Fibroblast of lung (primary cell): Measurements from ENCODE around the gene UPF1. TPM values are rescaled to one million over a fixed set of nuclear protein-coding genes. Genes with fewer than 3 reads are reported as not detected.

Experiments
- DNase-seq, 2 donors: peaks; one replicate each; pipeline versions ENCODE4 v3.0.0 to v3.0.0-alpha.2; 2010; ENCODE audit warnings: low read depth in 2 of 2
- H2AFZ ChIP-seq: 2 replicates; pipeline ENCODE4 v1.5.1; 2012; ENCODE audit warnings: low read length, control low read depth, inconsistent platforms
- H3K27ac ChIP-seq: 2 replicates; pipeline ENCODE4 v1.5.1; 2011; ENCODE audit warnings: low read length, control low read depth; ENCODE audit not compliant: insufficient read depth
- H3K27me3 ChIP-seq: 2 replicates; pipeline ENCODE4 v1.5.1; 2011; ENCODE audit warnings: mild to moderate bottlenecking, low read length; ENCODE audit not compliant: control insufficient read depth, insufficient read depth
- H3K36me3 ChIP-seq: 2 replicates; pipeline ENCODE4 v1.5.1; 2011; ENCODE audit warnings: low read length; ENCODE audit not compliant: control insufficient read depth, insufficient read depth
- H3K4me1 ChIP-seq: 2 replicates; pipeline ENCODE4 v1.5.1; 2011; ENCODE audit warnings: low read length; ENCODE audit not compliant: control insufficient read depth, insufficient read depth; ENCODE audit errors: extremely low read depth
- H3K4me2 ChIP-seq: 2 replicates; pipeline ENCODE4 v1.5.1; 2011; ENCODE audit warnings: low read length, control low read depth; ENCODE audit not compliant: insufficient read depth; ENCODE audit errors: extremely low read depth
- H3K4me3 ChIP-seq, 4 experiments: fragments of 200-600 bp in 1 of 4; sonication (generic) in 1 of 4; replicated peaks in 1 of 4; 2 replicates each; pipeline ENCODE4 v1.5.1; 2011 to 2016; ENCODE audit warnings: low read length in 4 of 4, low read depth in 3 of 4, mild to moderate bottlenecking in 3 of 4, control low read depth in 2 of 4, inconsistent platforms in 1 of 4, mixed read lengths in 1 of 4; ENCODE audit not compliant: insufficient read depth in 1 of 4; ENCODE audit errors: control extremely low read depth in 1 of 4
- H3K79me2 ChIP-seq: 2 replicates; pipeline ENCODE4 v1.5.1; 2012; ENCODE audit warnings: mild to moderate bottlenecking, low read length, inconsistent platforms; ENCODE audit not compliant: control insufficient read depth, insufficient read depth
- H3K9ac ChIP-seq: 2 replicates; pipeline ENCODE4 v1.5.1; 2011; ENCODE audit warnings: mild to moderate bottlenecking, low read length, control low read depth; ENCODE audit not compliant: insufficient read depth
- H3K9me3 ChIP-seq: 2 replicates; pipeline ENCODE4 v1.5.1; 2012; ENCODE audit warnings: low read depth, low read length; ENCODE audit not compliant: control insufficient read depth, insufficient read depth
- H4K20me1 ChIP-seq: 2 replicates; pipeline ENCODE4 v1.5.1; 2011; ENCODE audit warnings: low read length; ENCODE audit not compliant: control insufficient read depth, insufficient read depth; ENCODE audit errors: extremely low read depth
- CTCF ChIP-seq, 2 donors: IDR thresholded peaks in 1 of 2; conservative IDR thresholded peaks in 1 of 2; 1 replicate in 1 of 2; 2 replicates in 1 of 2; pipeline ENCODE4 v1.5.1; 2011 to 2012; ENCODE audit warnings: low read length in 2 of 2, control low read depth in 1 of 2, inconsistent platforms in 1 of 2, low read depth in 1 of 2, mild to moderate bottlenecking in 1 of 2
- EZH2 ChIP-seq: IDR thresholded peaks from 2 replicates; pipeline ENCODE4 v1.5.1; 2012; ENCODE audit warnings: low read length, control low read depth, mild to moderate bottlenecking; ENCODE audit errors: missing control alignments
- polyA plus RNA-seq, 2 donors: library from polyadenylated mRNA; depleted of rRNA in 1 of 2; stranded (reverse) in 1 of 2; unstranded in 1 of 2; fragments of >200 nt; gene quantifications; 2 replicates each; pipeline ENCODE4 v1.2.1, GENCODE V29; 2011 to 2012; ENCODE audit warnings: missing spikeins in 1 of 2
- total RNA-seq: library from RNA; depleted of rRNA; stranded (reverse); fragments of >200 nt; gene quantifications from 2 replicates; pipeline ENCODE4 v1.2.1, GENCODE V29; 2014

The UPF1 gene
- total and polyA plus RNA-seq, 2 donors (not counting 1 experiment from before 2014, with no cell fraction given): 20.5 to 57.1 TPM

DNA sequence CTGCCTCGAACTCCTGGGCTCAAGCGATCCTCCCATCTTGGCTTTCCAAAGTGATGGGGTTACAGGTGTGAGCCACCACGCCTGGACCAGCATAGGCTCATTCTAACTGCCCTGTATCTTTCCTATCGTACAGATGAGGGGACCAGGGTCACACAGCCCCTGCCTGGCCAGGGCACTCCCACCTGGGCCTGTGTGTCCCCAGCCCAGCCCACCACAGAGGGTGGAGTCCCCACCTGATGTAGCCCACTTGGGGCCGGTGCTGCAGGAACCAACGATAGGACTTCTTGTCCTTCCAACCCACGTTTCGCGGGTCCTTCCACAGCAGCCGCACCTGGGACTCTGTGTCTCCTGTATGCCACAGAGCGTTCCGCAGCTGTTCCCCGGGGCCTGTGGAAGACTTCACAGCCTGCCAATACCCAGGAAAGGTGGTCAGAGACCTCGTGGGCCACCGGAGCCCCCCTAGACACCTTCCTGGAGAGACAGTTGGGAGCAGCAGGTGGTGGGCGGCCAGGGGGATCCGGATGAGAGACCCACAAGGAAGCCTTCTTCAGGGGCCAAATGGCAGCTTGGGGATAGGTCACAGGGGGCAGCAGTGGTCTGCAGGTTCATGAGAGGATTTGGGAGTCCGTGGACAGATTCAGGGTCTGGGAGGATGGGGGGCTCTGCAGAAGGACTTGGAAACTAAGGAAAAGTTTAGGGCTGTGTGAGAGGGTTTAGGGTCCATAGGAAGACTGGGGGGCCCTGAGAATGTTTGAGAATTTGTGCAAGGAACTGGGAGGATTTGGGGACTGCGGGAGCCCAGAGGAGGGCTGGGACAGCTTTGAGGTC is 47.6 kb upstream of the UPF1 start:
- H3K9me3 ChIP-seq: no peaks in the 10 kb centered on the region
- H3K36me3 ChIP-seq: no peaks in the 10 kb centered on the region
- H3K79me2 ChIP-seq: no peaks in the 10 kb centered on the region
- DNase-seq: no peak
- H4K20me1 ChIP-seq: no peaks in the 10 kb centered on the region
- H3K4me2 ChIP-seq: no peak overlapping the region
- H3K27me3 ChIP-seq: peaks cover 19% of the 10 kb centered on the region
- no peak overlapping the region for H3K4me3 ChIP-seq
- no peak overlapping the region for H3K9ac ChIP-seq
- TF ChIP-seq CTCF (conservative IDR thresholded peaks at IDR 0.05 in 1 of 2, IDR thresholded peaks at IDR 0.05 in 1 of 2; ENCODE audit: low read depth in 1 of 2, low read length in 2 of 2): no peak
- no peak for TF ChIP-seq EZH2
- no peak overlapping the region for H3K27ac ChIP-seq
- H3K4me1 ChIP-seq: no peaks in the 10 kb centered on the region
- no peak overlapping the region for H2AFZ ChIP-seq

- no peak overlapping the region for H3K27ac ChIP-seq
- H3K27me3 ChIP-seq: peaks cover 25% of the 10 kb centered on the region
- no peak overlapping the region for H2AFZ ChIP-seq
Observed at GRCh38 chr19:18784786-18785120, 47.0 kb upstream of the UPF1 start.

More at GRCh38 chr19:18784786-18785120, 47.0 kb upstream of the UPF1 start:
- no peaks in the 10 kb centered on the region for H4K20me1 ChIP-seq
- no peak for TF ChIP-seq CTCF (conservative IDR thresholded peaks at IDR 0.05 in 1 of 2, IDR thresholded peaks at IDR 0.05 in 1 of 2; ENCODE audit: low read depth in 1 of 2, low read length in 2 of 2)
- no peak for TF ChIP-seq EZH2
- H3K36me3 ChIP-seq: no peaks in the 10 kb centered on the region
- no peaks in the 10 kb centered on the region for H3K4me1 ChIP-seq
- H3K4me2 ChIP-seq: no peak overlapping the region
- DNase-seq: peak in 1 of 2 donors; percentile 35
- no peaks in the 10 kb centered on the region for H3K9me3 ChIP-seq
- no peak overlapping the region for H3K9ac ChIP-seq
- no peaks in the 10 kb centered on the region for H3K79me2 ChIP-seq
- H3K4me3 ChIP-seq: no peak overlapping the region
